NK-92 (cell line): Measurements from ENCODE around the gene F8A2.
"Not testable (repeated sequence)": the region's sequence is repeated elsewhere in the genome, so short reads cannot be mapped to it uniquely, and the experiment has no call there.

ENCODE experiments used
- DNase-seq: peaks from one replicate; lab custom pipeline; 2025; ENCODE audit not compliant: unreplicated experiment; lab: John Stamatoyannopoulos, UW

Gene F8A2

DNA sequence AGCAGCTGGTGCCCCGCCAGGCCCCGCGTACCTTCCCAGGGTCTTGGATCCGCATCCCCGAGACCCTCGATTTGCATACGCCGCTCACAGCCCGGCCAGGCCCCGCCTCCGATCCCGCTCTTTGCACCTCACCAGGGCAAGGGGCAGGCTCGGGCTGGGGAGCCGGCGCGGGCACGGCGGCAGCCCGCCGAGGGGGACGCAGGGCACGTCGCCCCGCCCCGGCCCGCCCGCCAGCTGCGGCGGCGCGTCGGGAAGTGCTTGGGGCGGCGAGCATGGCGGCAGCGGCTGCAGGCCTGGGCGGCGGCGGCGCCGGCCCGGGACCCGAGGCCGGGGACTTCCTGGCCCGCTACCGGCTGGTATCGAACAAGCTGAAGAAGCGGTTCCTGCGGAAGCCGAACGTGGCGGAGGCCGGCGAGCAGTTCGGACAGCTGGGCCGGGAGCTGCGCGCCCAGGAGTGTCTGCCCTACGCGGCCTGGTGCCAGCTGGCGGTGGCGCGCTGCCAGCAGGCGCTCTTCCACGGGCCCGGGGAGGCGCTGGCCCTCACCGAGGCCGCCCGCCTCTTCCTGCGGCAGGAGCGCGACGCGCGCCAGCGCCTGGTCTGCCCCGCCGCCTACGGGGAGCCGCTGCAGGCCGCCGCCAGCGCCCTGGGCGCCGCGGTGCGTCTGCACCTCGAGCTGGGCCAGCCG is at the start of gene F8A2:
TSS of gene F8A2 (plus strand) at position 253 of the 686 bp plus-strand sequence. CDS start at position 273, 20 bp downstream.
- DNase-seq = not testable (repeated sequence)

DNA sequence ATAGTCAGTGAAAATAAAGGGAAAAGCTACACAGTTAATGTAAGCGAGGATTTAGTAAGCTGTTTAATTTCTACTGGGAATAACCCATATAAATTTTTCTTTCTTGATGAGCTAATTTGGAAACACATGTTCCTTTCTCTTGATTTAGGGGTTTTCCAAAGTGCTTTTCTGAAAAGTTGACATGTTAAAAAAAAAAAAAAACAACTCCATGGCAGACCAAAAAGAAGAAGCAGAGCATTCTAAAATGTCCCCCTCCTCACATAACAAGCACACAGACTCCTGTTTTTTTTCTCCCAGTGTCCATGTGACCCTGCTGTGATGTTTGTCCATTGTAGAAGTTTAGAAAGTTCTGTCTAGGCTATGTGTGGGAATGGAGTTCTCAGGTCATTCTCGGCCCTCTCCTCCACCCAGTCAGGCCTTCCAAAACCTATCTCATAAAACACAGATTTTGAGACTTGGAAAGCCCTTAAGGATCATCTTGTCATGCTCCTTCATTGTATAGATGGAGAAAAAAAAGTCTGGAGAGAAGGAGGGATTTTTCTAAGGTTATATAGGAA is 48.3 kb upstream of the F8A2 start:
- DNase-seq = no peak

DNA sequence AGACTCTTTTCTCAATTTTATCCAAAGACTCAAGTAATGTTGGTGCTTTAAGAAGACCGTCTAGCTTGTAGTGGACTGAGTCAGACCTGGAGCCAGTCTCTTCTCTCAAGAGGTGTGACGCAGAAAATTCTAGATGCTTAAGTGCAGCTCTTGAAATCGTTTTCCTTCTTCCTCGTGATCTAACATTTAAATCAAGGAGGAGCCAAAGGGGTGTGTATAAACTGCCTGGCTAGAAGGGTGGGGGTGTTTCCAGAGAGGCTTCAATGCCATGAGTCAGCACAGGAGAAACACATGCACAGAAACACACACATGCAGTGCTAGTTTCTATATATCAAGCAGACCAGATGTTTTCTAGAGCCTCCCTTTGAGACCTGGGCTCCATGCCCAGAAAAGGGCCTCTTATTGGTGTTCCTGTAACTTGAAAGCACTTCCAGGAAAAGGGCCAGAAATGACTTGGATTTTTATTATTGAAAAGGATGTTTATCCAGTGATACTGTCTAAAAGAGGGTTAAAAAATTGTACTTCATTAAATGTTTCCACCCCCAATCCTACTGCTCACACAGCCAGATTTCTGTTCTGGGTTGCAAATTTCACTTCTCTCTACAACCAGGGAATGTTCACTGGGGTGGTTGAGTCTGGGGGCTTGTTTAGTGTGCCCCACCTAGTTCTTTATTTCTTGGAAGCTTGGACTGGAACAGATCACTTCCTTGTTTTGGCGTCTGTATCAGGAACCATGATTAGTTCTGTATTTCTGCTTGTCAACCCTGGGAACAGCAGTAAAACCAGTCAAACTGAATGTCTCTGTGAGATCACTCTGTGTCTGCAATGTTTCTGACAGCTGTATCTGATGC is 47.2 kb upstream of the F8A2 start, which contains the start of gene CLIC2:
TSS of gene CLIC2 (minus strand) at position 129 of the 851 bp plus-strand sequence. CDS start 187 bp downstream, outside the sequence.
- DNase-seq = no peak

DNA sequence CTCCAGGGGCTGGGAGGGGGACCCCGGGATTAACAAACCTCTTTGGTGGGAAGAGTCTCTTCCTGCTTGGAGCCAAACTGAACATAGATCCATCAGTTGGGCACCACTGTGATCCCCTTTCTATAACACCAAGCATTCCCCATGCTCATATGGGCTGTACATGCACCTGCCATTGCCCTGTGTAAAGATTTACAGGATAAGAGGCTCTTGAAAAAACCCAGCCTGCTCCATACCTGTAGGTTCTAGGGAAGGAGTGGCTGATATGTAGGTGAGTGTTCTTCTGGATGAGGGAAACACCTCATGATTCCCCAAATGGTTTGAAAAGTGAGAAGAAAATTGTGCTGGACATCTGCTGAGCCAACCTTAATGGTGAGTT is 46.6 kb upstream of the F8A2 start:
- not testable (repeated sequence) for DNase-seq

DNA sequence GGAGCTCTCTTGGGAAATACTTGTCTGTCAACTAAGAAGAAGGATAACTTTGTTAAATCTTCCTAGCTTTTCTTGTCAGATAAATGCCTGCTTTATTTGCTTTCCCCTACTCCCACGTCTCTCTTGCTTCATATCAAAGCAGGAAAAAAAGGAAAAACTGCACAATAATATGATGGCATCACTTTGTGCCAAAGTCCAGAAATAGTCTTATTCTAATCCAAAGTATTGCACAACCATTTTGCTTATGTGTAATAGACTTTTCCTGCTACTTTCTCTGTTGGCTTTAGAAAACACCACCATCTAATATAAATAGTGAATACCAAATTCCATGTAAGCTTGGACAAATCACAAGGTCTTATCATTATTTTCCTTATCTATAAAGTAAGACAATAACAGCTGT is 36.2 kb upstream of the F8A2 start:
- DNase-seq = not testable (repeated sequence)

DNA sequence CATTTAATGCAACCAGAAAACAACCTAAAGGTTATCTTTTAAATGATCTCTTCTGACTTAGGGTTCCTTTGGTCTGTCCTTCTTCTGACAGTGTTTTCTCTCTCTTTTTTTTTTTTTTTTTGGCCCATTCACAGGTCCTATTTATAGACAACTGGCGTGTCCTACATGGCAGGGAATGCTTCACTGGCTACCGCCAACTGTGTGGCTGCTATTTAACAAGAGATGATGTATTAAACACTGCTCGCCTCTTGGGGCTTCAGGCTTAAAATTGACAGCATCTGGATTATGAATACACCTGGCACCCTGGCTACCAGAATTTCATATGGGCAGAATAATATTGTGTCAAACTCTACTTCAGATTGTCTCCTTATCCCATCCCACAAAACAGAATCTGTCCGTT is 32.4 kb upstream of the F8A2 start:
- DNase-seq = not testable (repeated sequence)

DNA sequence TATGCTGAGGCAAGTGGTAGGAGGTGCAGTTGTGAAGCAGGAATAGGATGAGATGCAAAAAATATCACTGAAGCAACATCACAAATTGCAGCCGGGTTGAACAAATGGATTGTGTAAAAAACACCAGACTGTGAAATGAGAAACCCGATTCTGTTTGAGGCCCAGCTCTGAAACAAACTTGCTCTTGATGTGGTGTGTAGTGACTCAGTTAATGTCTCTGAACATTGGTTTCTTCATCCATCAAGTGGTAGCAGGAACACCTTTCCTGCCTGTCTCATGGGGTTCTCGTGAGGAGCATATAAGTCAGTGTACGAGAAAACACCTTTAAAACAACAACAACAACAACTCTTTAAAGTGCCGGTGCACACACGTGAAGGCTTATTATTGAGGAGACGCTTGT is 18.2 kb upstream of the F8A2 start:
- DNase-seq = not testable (repeated sequence)

DNA sequence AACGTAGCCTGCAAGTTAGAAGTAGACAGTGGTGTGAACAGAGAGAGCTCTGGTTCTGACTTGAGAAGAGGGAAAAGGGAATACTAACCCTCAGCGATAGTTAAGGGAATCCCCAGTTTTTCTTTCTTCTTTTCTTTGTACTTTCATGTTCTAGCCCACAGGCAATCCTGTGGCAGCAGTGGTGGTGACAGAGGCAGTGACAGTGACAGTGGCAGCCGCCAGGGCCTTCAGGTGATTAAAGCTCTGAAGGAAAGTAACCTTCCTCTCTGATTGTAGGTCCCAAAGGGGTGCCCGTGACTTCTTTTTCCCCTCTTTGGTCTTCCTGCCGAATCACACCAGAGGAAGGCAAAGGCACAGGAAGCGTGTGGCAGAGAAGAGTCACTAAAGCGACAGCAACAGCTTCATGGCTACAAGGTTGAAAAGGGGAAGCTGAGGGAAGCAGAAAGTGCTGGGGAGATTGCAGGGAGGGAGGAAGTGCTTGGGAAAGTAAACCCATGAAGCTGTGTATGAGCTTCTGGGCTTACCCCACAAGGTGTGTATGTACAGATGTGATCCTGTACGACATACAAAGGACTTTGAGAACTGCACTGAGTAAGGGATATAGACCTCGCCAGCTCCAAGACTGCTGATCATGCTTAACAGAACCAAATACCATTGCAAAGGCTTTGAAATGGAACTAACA is 8.0 kb upstream of the F8A2 start:
- not testable (repeated sequence) for DNase-seq

DNA sequence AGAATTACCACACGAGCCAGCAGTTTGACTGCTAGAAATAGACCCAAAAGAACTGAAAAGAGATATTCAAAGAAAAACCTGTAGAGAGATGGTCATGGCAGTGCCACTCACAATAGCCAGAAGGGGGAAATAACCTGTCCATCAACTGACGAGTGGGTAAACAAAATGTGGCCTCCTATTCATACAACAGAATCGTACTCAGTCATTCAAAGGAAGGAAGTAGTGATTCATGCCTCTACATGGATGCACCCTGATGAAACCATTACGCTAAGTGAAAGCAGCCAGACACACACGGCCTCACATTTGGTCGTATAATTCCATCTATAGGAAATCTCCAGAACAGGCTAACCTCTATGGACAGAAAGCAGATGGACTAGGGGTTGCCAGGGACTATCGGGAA is 2.1 kb upstream of the F8A2 start:
- not testable (repeated sequence) for DNase-seq

DNA sequence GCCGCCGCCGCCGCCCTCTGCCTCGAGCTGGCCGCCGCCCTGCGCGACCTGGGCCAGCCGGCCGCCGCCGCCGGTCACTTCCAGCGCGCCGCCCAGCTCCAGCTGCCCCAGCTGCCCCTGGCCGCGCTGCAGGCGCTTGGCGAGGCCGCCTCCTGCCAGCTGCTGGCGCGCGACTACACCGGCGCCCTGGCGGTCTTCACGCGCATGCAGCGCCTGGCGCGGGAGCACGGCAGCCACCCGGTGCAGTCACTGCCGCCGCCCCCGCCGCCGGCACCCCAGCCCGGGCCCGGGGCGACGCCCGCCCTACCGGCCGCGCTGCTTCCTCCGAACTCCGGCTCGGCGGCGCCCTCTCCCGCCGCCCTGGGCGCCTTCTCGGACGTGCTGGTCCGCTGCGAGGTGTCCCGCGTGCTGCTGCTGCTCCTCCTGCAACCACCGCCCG is 653 bp downstream of the F8A2 start:
- DNase-seq = not testable (repeated sequence)

DNA sequence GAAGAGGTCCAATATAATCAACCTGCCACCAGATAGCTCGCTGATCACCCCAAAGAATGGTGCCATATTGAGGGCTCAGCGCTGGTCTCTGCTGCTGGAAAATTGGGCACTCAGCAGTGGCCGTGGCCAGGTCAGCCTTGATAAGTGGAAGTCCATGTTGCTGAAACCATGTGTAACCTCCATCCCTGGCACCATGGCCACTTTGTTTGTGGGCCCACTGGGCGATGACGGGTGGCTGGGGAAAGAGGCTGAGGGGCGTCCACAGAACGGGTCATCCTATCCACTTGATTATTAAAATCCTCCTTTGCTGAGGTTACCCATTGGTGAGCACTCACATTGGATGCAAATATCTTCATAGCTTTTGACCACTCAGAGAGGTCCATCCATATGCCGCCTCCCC is 7.7 kb downstream of the F8A2 start:
- no peak for DNase-seq

DNA sequence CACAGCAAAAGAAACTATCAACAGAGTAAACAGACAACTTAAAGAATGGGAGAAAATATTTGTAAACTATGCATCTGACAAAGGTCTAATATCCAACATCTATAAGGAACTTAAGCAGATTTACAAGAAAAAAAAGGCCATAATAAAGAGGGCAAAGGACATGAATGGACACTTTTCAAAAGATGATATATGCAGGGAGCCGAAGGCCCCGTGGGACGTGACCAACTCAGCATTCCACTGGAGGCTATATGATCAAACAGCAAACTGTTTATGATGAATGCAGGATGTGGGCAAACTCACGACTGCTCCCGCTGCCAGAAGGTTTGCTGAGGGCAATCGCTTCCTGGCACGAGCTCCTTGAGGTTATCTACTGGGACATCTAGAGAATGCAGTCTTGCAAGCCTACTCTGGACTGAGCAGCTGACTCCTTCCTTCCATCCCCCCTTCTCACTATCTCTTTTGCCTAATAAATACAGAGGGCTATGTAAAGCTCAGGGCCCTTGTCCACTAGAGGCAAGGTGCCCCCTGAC is 12.9 kb downstream of the F8A2 start:
- DNase-seq = not testable (repeated sequence)

DNA sequence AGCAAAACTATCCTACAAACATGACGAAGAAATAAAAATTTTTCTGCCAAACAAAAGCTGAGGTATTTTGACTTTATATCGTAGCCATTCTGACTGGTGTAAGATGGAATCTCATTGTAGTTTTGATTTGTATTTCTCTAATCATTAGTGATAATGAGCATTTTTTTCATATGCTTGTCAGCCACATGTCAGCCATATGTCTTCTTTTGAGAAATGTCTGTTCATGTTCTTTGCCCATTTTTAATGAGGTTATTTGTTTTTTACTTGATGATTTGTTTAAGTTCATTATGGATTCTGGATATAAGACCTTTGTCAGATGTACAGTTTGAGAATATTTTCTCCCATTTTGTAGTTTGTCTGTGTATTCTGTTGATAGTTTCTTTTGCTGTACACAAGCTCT is 24.5 kb downstream of the F8A2 start:
- no peak for DNase-seq

DNA sequence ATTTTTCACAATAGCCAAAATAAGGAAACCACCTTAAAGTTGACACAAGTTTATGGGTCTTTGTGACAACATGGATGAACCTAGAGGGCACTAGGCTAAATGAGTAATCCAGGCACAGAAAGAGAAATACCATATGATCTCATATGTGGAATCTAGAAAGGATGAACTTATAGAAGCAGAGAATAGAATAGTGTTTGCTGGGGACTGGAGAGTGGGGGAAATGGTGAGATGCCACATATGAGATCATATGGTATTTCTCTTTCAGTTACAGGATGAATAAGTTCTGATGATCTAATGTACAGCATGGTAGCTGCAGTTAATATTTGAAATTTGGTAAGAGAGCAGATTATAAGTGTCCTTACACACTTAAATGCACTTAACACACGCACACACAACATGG is 35.9 kb downstream of the F8A2 start:
- DNase-seq = no peak
